ENCODE data around the gene SHMT2.

DNA sequence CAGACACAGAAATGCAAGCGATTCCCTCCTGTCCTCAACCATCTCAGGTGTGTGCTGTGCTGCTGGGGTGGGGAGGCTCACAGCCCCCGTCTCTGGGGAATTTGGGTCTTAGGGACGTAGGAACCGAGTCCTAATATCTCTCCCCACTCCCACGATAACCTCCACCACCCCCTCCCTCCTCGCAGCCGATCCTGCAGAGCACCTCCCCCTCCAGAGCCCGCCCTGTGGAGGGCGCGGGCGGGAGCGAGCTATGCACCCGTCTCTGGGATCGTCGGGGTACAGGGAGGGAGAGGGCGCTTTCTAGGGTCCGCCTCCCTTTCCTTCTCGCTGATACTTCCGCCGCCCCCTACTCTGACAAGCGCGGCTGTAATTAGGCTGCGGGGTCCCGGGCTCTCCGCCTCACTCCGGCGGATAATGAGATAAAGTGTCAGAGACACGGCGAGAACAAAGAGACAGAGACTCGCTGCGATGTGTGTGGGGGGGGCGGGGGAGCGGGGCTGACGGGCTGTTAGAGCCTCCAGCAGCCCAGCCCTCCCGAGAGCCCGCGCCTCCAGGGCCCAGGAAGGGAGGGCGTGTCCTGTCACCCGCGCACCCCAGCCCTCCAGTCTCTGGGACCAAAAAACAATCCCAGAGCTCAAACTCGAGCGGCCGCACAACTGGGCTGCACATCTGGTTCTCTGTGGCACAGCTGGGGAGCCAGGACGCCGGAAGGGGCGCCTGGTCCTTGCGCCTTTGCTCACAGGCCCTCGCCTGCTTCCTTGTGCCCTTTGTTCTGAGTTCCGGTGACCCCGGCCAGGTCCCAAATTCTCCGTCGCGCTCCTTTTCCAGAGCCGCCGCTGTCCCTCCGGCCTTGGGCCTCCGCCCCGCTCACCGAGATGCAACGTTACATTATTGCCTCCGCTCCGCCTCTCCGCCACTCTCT lies 8.7 kb downstream of the SHMT2 start:
- TF ChIP-seq, protein P1, sequence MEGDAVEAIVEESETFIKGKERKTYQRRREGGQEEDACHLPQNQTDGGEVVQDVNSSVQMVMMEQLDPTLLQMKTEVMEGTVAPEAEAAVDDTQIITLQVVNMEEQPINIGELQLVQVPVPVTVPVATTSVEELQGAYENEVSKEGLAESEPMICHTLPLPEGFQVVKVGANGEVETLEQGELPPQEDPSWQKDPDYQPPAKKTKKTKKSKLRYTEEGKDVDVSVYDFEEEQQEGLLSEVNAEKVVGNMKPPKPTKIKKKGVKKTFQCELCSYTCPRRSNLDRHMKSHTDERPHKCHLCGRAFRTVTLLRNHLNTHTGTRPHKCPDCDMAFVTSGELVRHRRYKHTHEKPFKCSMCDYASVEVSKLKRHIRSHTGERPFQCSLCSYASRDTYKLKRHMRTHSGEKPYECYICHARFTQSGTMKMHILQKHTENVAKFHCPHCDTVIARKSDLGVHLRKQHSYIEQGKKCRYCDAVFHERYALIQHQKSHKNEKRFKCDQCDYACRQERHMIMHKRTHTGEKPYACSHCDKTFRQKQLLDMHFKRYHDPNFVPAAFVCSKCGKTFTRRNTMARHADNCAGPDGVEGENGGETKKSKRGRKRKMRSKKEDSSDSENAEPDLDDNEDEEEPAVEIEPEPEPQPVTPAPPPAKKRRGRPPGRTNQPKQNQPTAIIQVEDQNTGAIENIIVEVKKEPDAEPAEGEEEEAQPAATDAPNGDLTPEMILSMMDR (IDR thresholded peaks at IDR 0.05) = no peak
- TF ChIP-seq POLR2AphosphoS5 (IDR thresholded peaks at IDR 0.05; ENCODE audit: low read depth, low read length) = no peak
- no peak for TF ChIP-seq SIN3A (IDR thresholded peaks at IDR 0.05; ENCODE audit: borderline replicate concordance, insufficient read depth, low read depth, low read length)

All from Panc1 (cell line).